ENCODE measurements around the gene NCKAP5. TPM values are rescaled to one million over a fixed set of nuclear protein-coding genes. Genes with fewer than 3 reads are reported as not detected.

Gene NCKAP5
- total and polyA plus RNA-seq, 2 of the 13 experiments (the other 11 are each of a cell fraction or from before 2014, with no cell fraction given) = 0.01 TPM; not detected in 1

DNA sequence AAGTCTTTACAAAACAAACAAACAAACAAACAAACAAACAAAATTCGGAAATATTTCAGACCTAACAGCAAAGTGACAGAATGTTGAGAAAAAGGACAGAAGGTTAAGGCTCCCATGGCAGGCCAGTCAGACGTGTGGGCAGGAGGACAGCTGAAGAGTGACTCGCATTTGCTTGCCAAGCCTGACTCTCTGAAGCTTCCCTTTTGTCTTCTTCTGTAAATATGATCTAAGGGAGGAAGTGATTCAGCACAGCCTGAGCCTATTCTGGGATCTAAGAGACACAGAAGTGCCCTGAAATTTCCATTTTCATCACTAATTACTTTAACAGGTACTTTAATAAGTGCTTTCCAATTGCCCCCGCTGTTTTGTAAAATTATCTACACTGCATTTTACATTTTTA is 764.2 kb downstream of the NCKAP5 start:
- DNase-seq (ENCODE audit: low spot score) = no peak
- no peaks in the 10 kb centered on the region for H4K20me1 ChIP-seq (ENCODE audit: insufficient read depth, low read length)
- H3K4me1 ChIP-seq (ENCODE audit: insufficient read depth, low read length) = no peaks in the 10 kb centered on the region
- no peaks in the 10 kb centered on the region for H3K27me3 ChIP-seq (ENCODE audit: control insufficient read depth in 1 of 2, insufficient read depth in 2 of 2, low read length in 2 of 2)
- POLR2A ChIA-PET = no interaction called here
- no peak overlapping the region for H3K9ac ChIP-seq (ENCODE audit: insufficient read depth, low read depth, low read length)
- H3K79me2 ChIP-seq (ENCODE audit: insufficient read depth, low read length) = no peaks in the 10 kb centered on the region
- no peak overlapping the region for H2AFZ ChIP-seq (ENCODE audit: low read length)
- no peaks in the 10 kb centered on the region for H3K36me3 ChIP-seq (replicated peaks in 1 of 2; ENCODE audit: control insufficient read depth in 1 of 2, insufficient read depth in 2 of 2, low read length in 2 of 2)
- no peak overlapping the region for H3K27ac ChIP-seq (ENCODE audit: extremely low read length, insufficient read depth, low read length)
- no peak for ATAC-seq
- TF ChIP-seq THYN1 (CRISPR knock-in tag; IDR thresholded peaks at IDR 0.05; ENCODE audit: borderline replicate concordance, low read depth) (no peak), PRPF4 (IDR thresholded peaks at IDR 0.05; ENCODE audit: low read depth, low read length, poor library complexity, severe bottlenecking) (no peak), ZNF713 (CRISPR knock-in tag; IDR thresholded peaks at IDR 0.05) (no peak), NR2F1 (CRISPR knock-in tag; IDR thresholded peaks at IDR 0.05) (no peak), MED1 (CRISPR knock-in tag; IDR thresholded peaks at IDR 0.05) (no peak)
- intact Hi-C loops (cut with micrococcal nuclease; ENCODE audit: unreplicated experiment) (no loop called here), in situ Hi-C loops (cut with HindIII; ENCODE audit: extremely low pct_ligation_motif_present, low pct_unique_long_range_greater_than_20kb) (no loop called here)
- no TSS peak for BruUV-seq (replicated peaks)
- CTCF ChIA-PET (ENCODE audit: low intra/inter-chr PET ratio, low total read pairs) = no interaction called here
- H3K4me3 ChIP-seq (replicated peaks in 1 of 3; ENCODE audit: insufficient read depth in 1 of 3, low read depth in 2 of 3, low read length in 3 of 3) = no peak overlapping the region
- H3K9me3 ChIP-seq (ENCODE audit: low read length) = peaks cover 55% of the 10 kb centered on the region
- WGBS (ENCODE audit: low lambda C conversion rate) = 7% methylated on average over 4 of the region's 4 CpGs
- no peak overlapping the region for H3K4me2 ChIP-seq (ENCODE audit: low read depth, low read length)
- FAIRE-seq = no peak

DNA sequence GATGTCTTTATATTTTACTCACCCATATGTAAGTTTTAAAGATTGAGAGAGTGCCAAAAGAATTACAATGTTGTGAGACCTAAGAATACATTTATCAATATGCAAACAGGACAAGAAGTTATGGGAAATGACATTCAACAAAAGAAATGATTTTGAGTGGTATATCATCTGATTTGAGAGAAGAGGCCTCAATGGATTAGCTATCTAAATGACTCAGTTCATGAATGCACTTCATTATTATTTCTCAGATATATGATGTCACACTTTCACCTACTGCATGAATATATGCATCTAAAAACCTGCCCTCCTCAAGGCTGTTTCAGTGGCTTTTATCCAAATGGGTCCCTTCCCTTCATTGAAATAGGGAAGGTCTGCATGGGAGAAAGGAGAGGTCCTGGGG is 769.9 kb downstream of the NCKAP5 start:
- Histone ChIP-seq H3K27me3 (ENCODE audit: control insufficient read depth in 1 of 2, insufficient read depth in 2 of 2, low read length in 2 of 2) (no peaks in the 10 kb centered on the region), H3K4me2 (ENCODE audit: low read depth, low read length) (no peak overlapping the region), H4K20me1 (ENCODE audit: insufficient read depth, low read length) (no peaks in the 10 kb centered on the region), H3K4me3 (replicated peaks in 1 of 3; ENCODE audit: insufficient read depth in 1 of 3, low read depth in 2 of 3, low read length in 3 of 3) (no peak overlapping the region), H3K9me3 (ENCODE audit: low read length) (peaks cover 20% of the 10 kb centered on the region), H3K9ac (ENCODE audit: insufficient read depth, low read depth, low read length) (no peak overlapping the region), H3K27ac (ENCODE audit: extremely low read length, insufficient read depth, low read length) (no peak overlapping the region), H2AFZ (ENCODE audit: low read length) (no peak overlapping the region), H3K36me3 (replicated peaks in 1 of 2; ENCODE audit: control insufficient read depth in 1 of 2, insufficient read depth in 2 of 2, low read length in 2 of 2) (no peaks in the 10 kb centered on the region), H3K79me2 (ENCODE audit: insufficient read depth, low read length) (no peaks in the 10 kb centered on the region), H3K4me1 (ENCODE audit: insufficient read depth, low read length) (no peaks in the 10 kb centered on the region)
- BruUV-seq (replicated peaks) = no TSS peak
- FAIRE-seq (no peak), ATAC-seq (no peak), DNase-seq (ENCODE audit: low spot score) (no peak)
- in situ Hi-C loops (cut with HindIII; ENCODE audit: extremely low pct_ligation_motif_present, low pct_unique_long_range_greater_than_20kb) (no loop called here), intact Hi-C loops (cut with micrococcal nuclease; ENCODE audit: unreplicated experiment) (no loop called here)
- ChIA-PET POLR2A (no interaction called here), CTCF (ENCODE audit: low intra/inter-chr PET ratio, low total read pairs) (no interaction called here)
- TF ChIP-seq ADNP (CRISPR knock-in tag; IDR thresholded peaks at IDR 0.05) (no peak), SMC3 (IDR thresholded peaks at IDR 0.05; ENCODE audit: low read length) (no peak), ZNF446 (CRISPR knock-in tag; IDR thresholded peaks at IDR 0.05) (no peak), ATAD3A (CRISPR knock-in tag; IDR thresholded peaks at IDR 0.05) (no peak), MEF2D (CRISPR knock-in tag; IDR thresholded peaks at IDR 0.05) (no peak), ZNF318 (CRISPR knock-in tag; IDR thresholded peaks at IDR 0.05) (no peak)

Measured in HepG2 (cell line).